Body of pancreas (tissue), 4 donors: ENCODE results near the gene GGTLC1.

Experiments used
- POLR2A ChIP-seq, 3 donors: fragments of 450-650 bp; IDR thresholded peaks; one replicate each; pipeline ENCODE4 v1.6.1; 2016; ENCODE audit warnings: antibody characterized with exemption in 3 of 3, mild to moderate bottlenecking in 2 of 3
- TF ChIP-seq, protein P1 (sequence below), 7 experiments: fragments of 450-650 bp in 4 of 7; fragments of 200-600 bp in 3 of 7; sonication (generic) in 3 of 7; IDR thresholded peaks; one replicate each; pipeline ENCODE4 v1.5.1; 2016 to 2019; ENCODE audit warnings: antibody characterized with exemption in 7 of 7

DNA sequence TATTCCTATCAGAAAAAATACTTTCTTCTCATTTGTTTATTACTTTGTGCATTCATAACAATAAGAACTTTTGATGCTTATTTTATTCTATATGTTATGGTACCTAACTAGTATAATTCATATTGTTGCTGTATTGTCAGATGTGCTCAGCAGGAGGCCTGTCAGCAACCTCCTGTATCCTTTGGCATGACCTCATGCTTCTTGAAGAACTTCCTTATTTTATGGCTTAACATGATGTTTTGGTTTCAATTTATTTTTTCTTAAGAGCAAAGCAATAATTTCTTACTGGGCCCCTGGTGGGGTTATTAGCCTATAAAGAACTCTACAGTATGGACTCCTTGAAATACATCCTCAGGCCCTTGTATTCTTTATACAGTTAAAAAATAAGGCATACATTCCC lies 17.3 kb downstream of the GGTLC1 start:
- TF ChIP-seq, protein P1, sequence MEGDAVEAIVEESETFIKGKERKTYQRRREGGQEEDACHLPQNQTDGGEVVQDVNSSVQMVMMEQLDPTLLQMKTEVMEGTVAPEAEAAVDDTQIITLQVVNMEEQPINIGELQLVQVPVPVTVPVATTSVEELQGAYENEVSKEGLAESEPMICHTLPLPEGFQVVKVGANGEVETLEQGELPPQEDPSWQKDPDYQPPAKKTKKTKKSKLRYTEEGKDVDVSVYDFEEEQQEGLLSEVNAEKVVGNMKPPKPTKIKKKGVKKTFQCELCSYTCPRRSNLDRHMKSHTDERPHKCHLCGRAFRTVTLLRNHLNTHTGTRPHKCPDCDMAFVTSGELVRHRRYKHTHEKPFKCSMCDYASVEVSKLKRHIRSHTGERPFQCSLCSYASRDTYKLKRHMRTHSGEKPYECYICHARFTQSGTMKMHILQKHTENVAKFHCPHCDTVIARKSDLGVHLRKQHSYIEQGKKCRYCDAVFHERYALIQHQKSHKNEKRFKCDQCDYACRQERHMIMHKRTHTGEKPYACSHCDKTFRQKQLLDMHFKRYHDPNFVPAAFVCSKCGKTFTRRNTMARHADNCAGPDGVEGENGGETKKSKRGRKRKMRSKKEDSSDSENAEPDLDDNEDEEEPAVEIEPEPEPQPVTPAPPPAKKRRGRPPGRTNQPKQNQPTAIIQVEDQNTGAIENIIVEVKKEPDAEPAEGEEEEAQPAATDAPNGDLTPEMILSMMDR (IDR thresholded peaks at IDR 0.05): no peak
- no peak for TF ChIP-seq POLR2A (IDR thresholded peaks at IDR 0.05)
